ENCODE data around the gene MYLIP. TPM values are rescaled to one million over a fixed set of nuclear protein-coding genes. Genes with fewer than 3 reads are reported as not detected.

MYLIP gene
- total RNA-seq, 4 donors from 2014 or later: 49.9 to 131 (median 79.3) TPM

GRCh38 chr6:16136621-16137450 is 8.0 kb downstream of the MYLIP start:
- H3K27me3 ChIP-seq: no peaks in the 10 kb centered on the region
- H3K4me1 ChIP-seq: peaks cover 13 to 92% (median 48%) of the 10 kb centered on the region in 3 donors
- no peaks in the 10 kb centered on the region for H3K9me3 ChIP-seq
- WGBS, 2 donors (ENCODE audit: low coverage in 1 of 2): 17 to 20% methylated on average over 5 of the region's 5 CpGs
- peaks cover 0 to 7% of the 10 kb centered on the region in 2 donors for H3K36me3 ChIP-seq
- peak overlapping the region in 3 of 4 donors; percentile 48 to 59 (median 55) for H3K27ac ChIP-seq
- H3K4me3 ChIP-seq: peak overlapping the region in 1 of 2 donors; percentile 7
- no peak for ATAC-seq
- peak; percentile 67 for TF ChIP-seq POLR2AphosphoS5 (IDR thresholded peaks at IDR 0.05)
- no peak for TF ChIP-seq CTCF (IDR thresholded peaks at IDR 0.05)
- TF ChIP-seq POLR2A (IDR thresholded peaks at IDR 0.05): no peak
- no peak for TF ChIP-seq EP300 (IDR thresholded peaks at IDR 0.05)

- no peak for TF ChIP-seq POLR2AphosphoS5 (IDR thresholded peaks at IDR 0.05)
- TF ChIP-seq EP300 (IDR thresholded peaks at IDR 0.05): no peak
- TF ChIP-seq POLR2A (IDR thresholded peaks at IDR 0.05): no peak
- no peak for TF ChIP-seq CTCF (IDR thresholded peaks at IDR 0.05)
- Histone ChIP-seq H3K4me1 (peaks cover 12 to 86% (median 46%) of the 10 kb centered on the region in 3 donors), H3K27ac (peak overlapping the region in 2 of 4 donors; percentile 48 to 59), H3K4me3 (no peak overlapping the region), H3K36me3 (peaks cover 0 to 13% of the 10 kb centered on the region in 2 donors), H3K9me3 (no peaks in the 10 kb centered on the region), H3K27me3 (no peaks in the 10 kb centered on the region)
- ATAC-seq: no peak
Measured at GRCh38 chr6:16137451-16137801, 8.5 kb downstream of the MYLIP start.

GRCh38 chr6:16139556-16139955 is 10.7 kb downstream of the MYLIP start:
- Histone ChIP-seq H3K4me1 (peaks cover 10 to 65% (median 34%) of the 10 kb centered on the region in 3 donors), H3K4me3 (no peak overlapping the region), H3K9me3 (no peaks in the 10 kb centered on the region), H3K27me3 (no peaks in the 10 kb centered on the region), H3K27ac (no peak overlapping the region), H3K36me3 (peaks cover 5 to 34% of the 10 kb centered on the region in 2 donors)
- no peak for TF ChIP-seq POLR2A (IDR thresholded peaks at IDR 0.05)
- no peak for TF ChIP-seq POLR2AphosphoS5 (IDR thresholded peaks at IDR 0.05)
- no peak for TF ChIP-seq EP300 (IDR thresholded peaks at IDR 0.05)
- TF ChIP-seq CTCF (IDR thresholded peaks at IDR 0.05): no peak
- no peak for ATAC-seq
- WGBS, 2 donors (ENCODE audit: low coverage in 1 of 2): 38 to 86% methylated on average over 2 of the region's 2 CpGs

GRCh38 chr6:16140607-16141006 is 11.7 kb downstream of the MYLIP start:
- no peak for TF ChIP-seq POLR2AphosphoS5 (IDR thresholded peaks at IDR 0.05)
- TF ChIP-seq EP300 (IDR thresholded peaks at IDR 0.05): no peak
- no peak for TF ChIP-seq CTCF (IDR thresholded peaks at IDR 0.05)
- TF ChIP-seq POLR2A (IDR thresholded peaks at IDR 0.05): no peak
- Histone ChIP-seq H3K4me1 (peaks cover 4 to 64% (median 23%) of the 10 kb centered on the region in 3 donors), H3K36me3 (peaks cover 5 to 44% of the 10 kb centered on the region in 2 donors)

GRCh38 chr6:16141514-16141913 is 12.6 kb downstream of the MYLIP start:
- H3K36me3 ChIP-seq: peaks cover 5 to 54% of the 10 kb centered on the region in 2 donors
- no peak overlapping the region for H3K27ac ChIP-seq
- H3K9me3 ChIP-seq: no peaks in the 10 kb centered on the region
- no peaks in the 10 kb centered on the region for H3K27me3 ChIP-seq
- TF ChIP-seq EP300 (IDR thresholded peaks at IDR 0.05): no peak
- peaks cover 6 to 64% (median 17%) of the 10 kb centered on the region in 3 donors for H3K4me1 ChIP-seq
- H3K4me3 ChIP-seq: no peak overlapping the region
- ATAC-seq: no peak

More at GRCh38 chr6:16140607-16141006, 11.7 kb downstream of the MYLIP start:
- no peaks in the 10 kb centered on the region for H3K27me3 ChIP-seq
- 56 to 100% methylated on average over 1 to 7 of the region's 7 CpGs for WGBS, 2 donors (ENCODE audit: low coverage in 1 of 2)
- no peak for ATAC-seq
- no peaks in the 10 kb centered on the region for H3K9me3 ChIP-seq
- H3K4me3 ChIP-seq: no peak overlapping the region
- no peak overlapping the region for H3K27ac ChIP-seq

Data from gastroesophageal sphincter (tissue), 4 donors.